Panc1 (cell line): ENCODE results near the gene ZNF629.

Experiments used
- POLR2AphosphoS5 ChIP-seq: IDR thresholded peaks from 2 replicates; pipeline ENCODE4 v1.6.1; 2012; ENCODE audit warnings: mild to moderate bottlenecking, low read depth, low read length, moderate library complexity
- TF ChIP-seq, protein P1 (sequence below): fragments of 450-650 bp; IDR thresholded peaks from 2 replicates; pipeline ENCODE4 v1.5.1; 2017; ENCODE audit warnings: mild to moderate bottlenecking
- TF ChIP-seq, protein P2 (sequence below), 2 experiments: IDR thresholded peaks; 2 replicates each; pipeline ENCODE4 v1.6.1; 2011 to 2012; ENCODE audit warnings: low read depth in 2 of 2, control low read depth in 1 of 2, low read length in 1 of 2, mild to moderate bottlenecking in 1 of 2, moderate library complexity in 1 of 2; ENCODE audit not compliant: insufficient read depth in 1 of 2

DNA sequence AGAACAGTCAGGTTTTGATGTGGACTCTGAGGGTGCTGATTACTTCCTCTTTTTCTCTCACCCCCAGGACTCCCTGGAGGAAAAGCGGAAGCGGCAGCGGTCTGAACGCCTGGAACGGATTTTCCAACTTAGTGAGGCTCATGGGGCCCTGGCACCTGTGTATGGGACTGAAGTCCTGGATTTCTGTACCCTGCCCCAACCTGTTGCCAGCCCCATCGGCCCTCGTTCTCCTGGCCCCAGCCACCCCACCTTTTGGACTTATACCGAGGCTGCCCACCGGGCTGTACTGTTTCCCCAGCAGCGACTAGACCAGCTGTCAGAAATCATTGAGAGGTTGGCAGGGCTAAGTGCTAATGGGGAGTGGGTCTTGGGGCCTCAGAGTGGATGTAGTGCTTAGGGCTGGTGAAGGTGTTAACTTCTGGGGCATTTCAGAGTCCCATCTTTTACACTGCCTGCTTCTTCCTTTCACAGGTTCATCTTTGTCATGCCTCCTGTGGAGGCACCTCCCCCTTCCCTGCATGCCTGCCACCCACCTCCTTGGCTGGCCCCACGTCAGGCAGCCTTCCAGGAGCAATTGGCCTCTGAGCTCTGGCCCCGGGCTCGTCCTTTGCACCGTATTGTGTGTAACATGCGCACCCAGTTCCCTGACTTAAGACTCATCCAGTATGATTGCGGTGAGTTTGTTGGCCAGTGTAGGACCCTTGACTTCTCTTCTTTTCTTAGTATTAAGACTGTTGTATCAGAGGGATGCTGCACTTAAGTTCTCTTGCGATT lies 57.9 kb downstream of the ZNF629 start:
- TF ChIP-seq, protein P1, sequence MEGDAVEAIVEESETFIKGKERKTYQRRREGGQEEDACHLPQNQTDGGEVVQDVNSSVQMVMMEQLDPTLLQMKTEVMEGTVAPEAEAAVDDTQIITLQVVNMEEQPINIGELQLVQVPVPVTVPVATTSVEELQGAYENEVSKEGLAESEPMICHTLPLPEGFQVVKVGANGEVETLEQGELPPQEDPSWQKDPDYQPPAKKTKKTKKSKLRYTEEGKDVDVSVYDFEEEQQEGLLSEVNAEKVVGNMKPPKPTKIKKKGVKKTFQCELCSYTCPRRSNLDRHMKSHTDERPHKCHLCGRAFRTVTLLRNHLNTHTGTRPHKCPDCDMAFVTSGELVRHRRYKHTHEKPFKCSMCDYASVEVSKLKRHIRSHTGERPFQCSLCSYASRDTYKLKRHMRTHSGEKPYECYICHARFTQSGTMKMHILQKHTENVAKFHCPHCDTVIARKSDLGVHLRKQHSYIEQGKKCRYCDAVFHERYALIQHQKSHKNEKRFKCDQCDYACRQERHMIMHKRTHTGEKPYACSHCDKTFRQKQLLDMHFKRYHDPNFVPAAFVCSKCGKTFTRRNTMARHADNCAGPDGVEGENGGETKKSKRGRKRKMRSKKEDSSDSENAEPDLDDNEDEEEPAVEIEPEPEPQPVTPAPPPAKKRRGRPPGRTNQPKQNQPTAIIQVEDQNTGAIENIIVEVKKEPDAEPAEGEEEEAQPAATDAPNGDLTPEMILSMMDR: no peak
- TF ChIP-seq, protein P2, sequence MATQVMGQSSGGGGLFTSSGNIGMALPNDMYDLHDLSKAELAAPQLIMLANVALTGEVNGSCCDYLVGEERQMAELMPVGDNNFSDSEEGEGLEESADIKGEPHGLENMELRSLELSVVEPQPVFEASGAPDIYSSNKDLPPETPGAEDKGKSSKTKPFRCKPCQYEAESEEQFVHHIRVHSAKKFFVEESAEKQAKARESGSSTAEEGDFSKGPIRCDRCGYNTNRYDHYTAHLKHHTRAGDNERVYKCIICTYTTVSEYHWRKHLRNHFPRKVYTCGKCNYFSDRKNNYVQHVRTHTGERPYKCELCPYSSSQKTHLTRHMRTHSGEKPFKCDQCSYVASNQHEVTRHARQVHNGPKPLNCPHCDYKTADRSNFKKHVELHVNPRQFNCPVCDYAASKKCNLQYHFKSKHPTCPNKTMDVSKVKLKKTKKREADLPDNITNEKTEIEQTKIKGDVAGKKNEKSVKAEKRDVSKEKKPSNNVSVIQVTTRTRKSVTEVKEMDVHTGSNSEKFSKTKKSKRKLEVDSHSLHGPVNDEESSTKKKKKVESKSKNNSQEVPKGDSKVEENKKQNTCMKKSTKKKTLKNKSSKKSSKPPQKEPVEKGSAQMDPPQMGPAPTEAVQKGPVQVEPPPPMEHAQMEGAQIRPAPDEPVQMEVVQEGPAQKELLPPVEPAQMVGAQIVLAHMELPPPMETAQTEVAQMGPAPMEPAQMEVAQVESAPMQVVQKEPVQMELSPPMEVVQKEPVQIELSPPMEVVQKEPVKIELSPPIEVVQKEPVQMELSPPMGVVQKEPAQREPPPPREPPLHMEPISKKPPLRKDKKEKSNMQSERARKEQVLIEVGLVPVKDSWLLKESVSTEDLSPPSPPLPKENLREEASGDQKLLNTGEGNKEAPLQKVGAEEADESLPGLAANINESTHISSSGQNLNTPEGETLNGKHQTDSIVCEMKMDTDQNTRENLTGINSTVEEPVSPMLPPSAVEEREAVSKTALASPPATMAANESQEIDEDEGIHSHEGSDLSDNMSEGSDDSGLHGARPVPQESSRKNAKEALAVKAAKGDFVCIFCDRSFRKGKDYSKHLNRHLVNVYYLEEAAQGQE (IDR thresholded peaks at IDR 0.05; ENCODE audit: insufficient read depth in 1 of 2, low read depth in 2 of 2, low read length in 1 of 2): no peak
- TF ChIP-seq POLR2AphosphoS5: peak; percentile 40; the same call in 1 of the 2 replicates
